GM12878 (cell line): Measurements from ENCODE around the gene ARSJ.

Source experiments
- CTCF ChIP-seq, 3 experiments: IDR thresholded peaks in 2 of 3; conservative IDR thresholded peaks in 1 of 3; 2 replicates each; pipeline ENCODE4 v1.5.1; 2011; ENCODE audit warnings: low read depth in 3 of 3, low read length in 3 of 3, mild to moderate bottlenecking in 3 of 3, control low read depth in 2 of 3, moderate library complexity in 2 of 3, inconsistent platforms in 1 of 3, mixed read lengths in 1 of 3; ENCODE audit not compliant: control insufficient read depth in 2 of 3, insufficient read depth in 1 of 3; ENCODE audit errors: extremely low read depth in 1 of 3
- ETV6 ChIP-seq, 2 experiments: fragments of 450-650 bp in 1 of 2; IDR thresholded peaks in 1 of 2; conservative IDR thresholded peaks in 1 of 2; 2 replicates each; pipeline ENCODE4 v1.6.1; 2014; ENCODE audit warnings: antibody characterized with exemption in 1 of 2, borderline replicate concordance in 1 of 2, low read depth in 1 of 2, mild to moderate bottlenecking in 1 of 2, moderate library complexity in 1 of 2
- HDAC2 ChIP-seq: fragments of 200-600 bp; sonication (generic); IDR thresholded peaks from 2 replicates; pipeline ENCODE4 v1.6.1; 2017
- KAT2A ChIP-seq: conservative IDR thresholded peaks from 2 replicates; pipeline ENCODE4 v1.6.1; 2011; ENCODE audit warnings: low read depth, low read length; ENCODE audit not compliant: control insufficient read depth
- MLLT1 ChIP-seq: fragments of 450-650 bp; IDR thresholded peaks from 2 replicates; pipeline ENCODE4 v1.6.1; 2016; ENCODE audit warnings: mild to moderate bottlenecking
- RB1 ChIP-seq: fragments of 450-650 bp; formaldehyde crosslinking; IDR thresholded peaks from 2 replicates; pipeline ENCODE4 v1.6.1; 2017; ENCODE audit warnings: mild to moderate bottlenecking, borderline replicate concordance
- RELA ChIP-seq: fragments of 450-650 bp; IDR thresholded peaks from 2 replicates; pipeline ENCODE4 v1.8.0; 2014; ENCODE audit warnings: borderline replicate concordance; ENCODE audit not compliant: partially characterized antibody
- USF1 ChIP-seq: IDR thresholded peaks from 2 replicates; pipeline ENCODE4 v1.6.1; 2011; ENCODE audit warnings: borderline replicate concordance, low read depth, mild to moderate bottlenecking, moderate library complexity, mixed read lengths, low read length; ENCODE audit not compliant: insufficient read depth; ENCODE audit errors: extremely low read length
- ZBTB11 ChIP-seq: fragments of 450-650 bp; formaldehyde crosslinking; IDR thresholded peaks from 2 replicates; pipeline ENCODE4 v1.5.0; 2022; ENCODE audit warnings: mild to moderate bottlenecking, missing genetic modification characterization
- ZNF274 ChIP-seq: IDR thresholded peaks from one replicate; pipeline ENCODE4 v1.8.0; 2011; ENCODE audit not compliant: insufficient read length, insufficient read depth
- ZZZ3 ChIP-seq: IDR thresholded peaks from 2 replicates; pipeline ENCODE4 v1.6.1; 2011; ENCODE audit warnings: low read depth; ENCODE audit not compliant: control insufficient read depth, insufficient read length

GRCh38 chr4:113972781-113973180 is 6.7 kb downstream of the ARSJ start:
- TF ChIP-seq CTCF (IDR thresholded peaks at IDR 0.05 in 2 of 3, conservative IDR thresholded peaks at IDR 0.05 in 1 of 3; ENCODE audit: control insufficient read depth in 2 of 3, extremely low read depth in 1 of 3, insufficient read depth in 1 of 3, low read depth in 3 of 3, low read length in 3 of 3) (no peak), RB1 (no peak), KAT2A (no peak), ZNF274 (no peak), HDAC2 (no peak), RELA (no peak), USF1 (no peak), ETV6 (conservative IDR thresholded peaks at IDR 0.05 in 1 of 2, IDR thresholded peaks at IDR 0.05 in 1 of 2; ENCODE audit: borderline replicate concordance in 1 of 2, low read depth in 1 of 2) (no peak), ZBTB11 (CRISPR knock-in tag) (no peak), MLLT1 (no peak), ZZZ3 (no peak)
